ENCODE results near the gene BCAR1.

Gene BCAR1

GRCh38 chr16:75195811-75196790, 55.3 kb downstream of the BCAR1 start:
- DNase-seq, result no peak
- in situ Hi-C loops (cut with MboI; ENCODE audit: low pct_unique_long_range_greater_than_20kb, low sequenced_read_pairs), result no loop called here

GRCh38 chr16:75193730-75194444, 57.5 kb downstream of the BCAR1 start:
- DNase-seq, result no peak
- in situ Hi-C loops (cut with MboI; ENCODE audit: low pct_unique_long_range_greater_than_20kb, low sequenced_read_pairs), result no loop called here

GRCh38 chr16:75193265-75193650, 58.2 kb downstream of the BCAR1 start:
- DNase-seq, result no peak
- in situ Hi-C loops (cut with MboI; ENCODE audit: low pct_unique_long_range_greater_than_20kb, low sequenced_read_pairs), result no loop called here

- in situ Hi-C loops (cut with MboI; ENCODE audit: low pct_unique_long_range_greater_than_20kb, low sequenced_read_pairs), result no loop called here
Observed at GRCh38 chr16:75192606-75193264, 58.7 kb downstream of the BCAR1 start.

GRCh38 chr16:75189638-75190245, 61.7 kb downstream of the BCAR1 start:
- no peak for DNase-seq
- in situ Hi-C loops (cut with MboI; ENCODE audit: low pct_unique_long_range_greater_than_20kb, low sequenced_read_pairs), result no loop called here

More at GRCh38 chr16:75192606-75193264, 58.7 kb downstream of the BCAR1 start:
- DNase-seq, result no peak

- DNase-seq, result no peak
- in situ Hi-C loops (cut with MboI; ENCODE audit: low pct_unique_long_range_greater_than_20kb, low sequenced_read_pairs), result no loop called here
Observed at GRCh38 chr16:75188832-75189477, 62.5 kb downstream of the BCAR1 start.

GRCh38 chr16:75181630-75182029, 69.8 kb downstream of the BCAR1 start:
- in situ Hi-C loops (cut with MboI; ENCODE audit: low pct_unique_long_range_greater_than_20kb, low sequenced_read_pairs), result no loop called here
- peak; percentile 80 for DNase-seq

- no peak for DNase-seq
- in situ Hi-C loops (cut with MboI; ENCODE audit: low pct_unique_long_range_greater_than_20kb, low sequenced_read_pairs), result no loop called here
Observed at GRCh38 chr16:75179208-75179607, 72.2 kb downstream of the BCAR1 start.
